ENCODE data around the gene GTF2B. TPM values are rescaled to one million over a fixed set of nuclear protein-coding genes. Genes with fewer than 3 reads are reported as not detected.

The GTF2B gene
- total RNA-seq, 1 experiment from 2014 or later, result 31.9 TPM

- no peaks in the 10 kb centered on the region for H3K9me3 ChIP-seq (ENCODE audit: low read depth, low read length, poor library complexity, severe bottlenecking)
- intact Hi-C loops (cut with micrococcal nuclease; ENCODE audit: unreplicated experiment), result loop anchor here (5.0 kb wide), 2 partner anchors 141 to 271 kb away; no protein-coding TSS in a partner anchor
- no peak overlapping the region for H3K27ac ChIP-seq (ENCODE audit: low read depth, low read length, poor library complexity, severe bottlenecking)
- H3K27me3 ChIP-seq (replicated peaks; ENCODE audit: insufficient read depth, low read depth, low read length, poor library complexity), result no peaks in the 10 kb centered on the region
- DNase-seq (ENCODE audit: low spot score), result no peak
- peaks cover 12% of the 10 kb centered on the region for H3K4me1 ChIP-seq (ENCODE audit: insufficient read depth, low read length, poor library complexity, severe bottlenecking)
- POLR2A ChIA-PET (ENCODE audit: low non-redundant PET), result no interaction called here
- H3K36me3 ChIP-seq (ENCODE audit: insufficient read depth, low read length, poor library complexity, severe bottlenecking), result peaks cover 12% of the 10 kb centered on the region
- CTCF ChIA-PET, result no interaction called here
- BruUV-seq (replicated peaks), result no TSS peak
- TF ChIP-seq CTCF (conservative IDR thresholded peaks at IDR 0.05; ENCODE audit: low read depth, low read length) (no peak), EZH2 (IDR thresholded peaks at IDR 0.05; ENCODE audit: borderline replicate concordance, low read depth, low read length, poor library complexity, severe bottlenecking) (no peak)
- H3K4me3 ChIP-seq (ENCODE audit: low read depth, low read length, poor library complexity, severe bottlenecking), result no peak overlapping the region
These were observed 12.6 kb downstream of the GTF2B start for GRCh38 chr1:88878731-88879130.

GRCh38 chr1:88877911-88878310 lies 13.5 kb downstream of the GTF2B start:
- ChIA-PET CTCF (no interaction called here), POLR2A (ENCODE audit: low non-redundant PET) (no interaction called here)
- Histone ChIP-seq H3K27ac (ENCODE audit: low read depth, low read length, poor library complexity, severe bottlenecking) (no peak overlapping the region), H3K4me1 (ENCODE audit: insufficient read depth, low read length, poor library complexity, severe bottlenecking) (peaks cover 12% of the 10 kb centered on the region), H3K27me3 (replicated peaks; ENCODE audit: insufficient read depth, low read depth, low read length, poor library complexity) (no peaks in the 10 kb centered on the region), H3K9me3 (ENCODE audit: low read depth, low read length, poor library complexity, severe bottlenecking) (no peaks in the 10 kb centered on the region), H3K36me3 (ENCODE audit: insufficient read depth, low read length, poor library complexity, severe bottlenecking) (peaks cover 4% of the 10 kb centered on the region), H3K4me3 (ENCODE audit: low read depth, low read length, poor library complexity, severe bottlenecking) (no peak overlapping the region)
- no peak for TF ChIP-seq CTCF (conservative IDR thresholded peaks at IDR 0.05; ENCODE audit: low read depth, low read length)
- BruUV-seq (replicated peaks), result no TSS peak
- no peak for DNase-seq (ENCODE audit: low spot score)
- intact Hi-C loops (cut with micrococcal nuclease; ENCODE audit: unreplicated experiment), result loop anchor here (2.0 to 5.0 kb wide), 3 partner anchors 141 to 271 kb away; no protein-coding TSS in a partner anchor

- TF ChIP-seq CTCF (conservative IDR thresholded peaks at IDR 0.05; ENCODE audit: low read depth, low read length), result peak; percentile 66
- TF ChIP-seq EZH2 (IDR thresholded peaks at IDR 0.05; ENCODE audit: borderline replicate concordance, low read depth, low read length, poor library complexity, severe bottlenecking), result no peak
- H3K9me3 ChIP-seq (ENCODE audit: low read depth, low read length, poor library complexity, severe bottlenecking), result no peaks in the 10 kb centered on the region
- H3K27ac ChIP-seq (ENCODE audit: low read depth, low read length, poor library complexity, severe bottlenecking), result no peak overlapping the region
- H3K4me3 ChIP-seq (ENCODE audit: low read depth, low read length, poor library complexity, severe bottlenecking), result no peak overlapping the region
- intact Hi-C loops (cut with micrococcal nuclease; ENCODE audit: unreplicated experiment), result loop anchor here (2.0 to 5.0 kb wide), 3 partner anchors 140 to 270 kb away; no protein-coding TSS in a partner anchor
- ChIA-PET POLR2A (ENCODE audit: low non-redundant PET) (no interaction called here), CTCF (no interaction called here)
- no peaks in the 10 kb centered on the region for H3K27me3 ChIP-seq (replicated peaks; ENCODE audit: insufficient read depth, low read depth, low read length, poor library complexity)
- DNase-seq (ENCODE audit: low spot score), result peak; percentile 59
- no TSS peak for BruUV-seq (replicated peaks)
- peaks cover 12% of the 10 kb centered on the region for H3K4me1 ChIP-seq (ENCODE audit: insufficient read depth, low read length, poor library complexity, severe bottlenecking)
- no peaks in the 10 kb centered on the region for H3K36me3 ChIP-seq (ENCODE audit: insufficient read depth, low read length, poor library complexity, severe bottlenecking)
These were observed 14.0 kb downstream of the GTF2B start for GRCh38 chr1:88877382-88877825.
